Loucy (cell line): ENCODE data around the gene ALB.

Experiments used
- EZH2phosphoT487 ChIP-seq: fragments of 200-600 bp; IDR thresholded peaks from 2 replicates; pipeline ENCODE4 v1.6.1; 2018; ENCODE audit warnings: antibody characterized with exemption, mild to moderate bottlenecking, moderate library complexity, borderline replicate concordance
- TF ChIP-seq, protein P1 (sequence below): fragments of 200-600 bp; sonication (generic); conservative IDR thresholded peaks from 2 replicates; pipeline ENCODE4 v1.5.1; 2014; ENCODE audit warnings: mild to moderate bottlenecking, antibody characterized with exemption, low read length

DNA sequence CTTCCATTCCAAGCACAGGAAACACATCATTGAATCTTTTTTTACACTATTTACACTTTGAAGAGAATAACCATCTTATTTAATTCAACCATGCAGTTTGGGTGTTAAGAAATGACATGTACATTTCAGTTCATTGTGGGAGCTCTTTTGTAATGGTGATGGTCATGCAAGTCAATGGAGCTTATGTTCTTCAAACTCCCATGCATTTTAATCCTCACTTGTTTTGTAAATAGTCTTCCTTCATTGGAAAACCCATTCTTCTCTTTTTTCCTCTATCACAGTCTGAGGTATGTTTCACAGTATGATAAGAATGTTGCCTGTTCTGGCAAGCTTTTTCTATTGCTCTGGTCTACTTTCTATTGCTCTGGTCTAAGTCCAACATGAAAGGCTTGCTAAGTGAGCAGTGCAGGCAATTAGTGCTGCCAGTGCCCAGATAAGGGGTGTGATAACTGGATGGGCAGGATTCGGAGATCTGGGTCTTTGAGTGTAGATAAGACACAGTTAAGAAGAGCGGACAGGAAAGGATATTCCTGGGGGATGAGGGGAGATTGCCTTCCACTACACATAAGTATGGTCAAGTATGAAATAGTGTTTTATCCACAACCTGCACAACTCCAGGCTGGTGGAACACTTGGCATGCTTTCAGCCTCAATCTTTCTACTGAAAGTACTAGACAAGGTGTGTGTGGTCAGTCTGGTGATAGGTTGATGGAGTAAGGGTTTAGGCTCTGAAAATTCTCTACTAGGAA lies 49.0 kb downstream of the ALB start:
- TF ChIP-seq EZH2phosphoT487 = no peak
- TF ChIP-seq, protein P1, sequence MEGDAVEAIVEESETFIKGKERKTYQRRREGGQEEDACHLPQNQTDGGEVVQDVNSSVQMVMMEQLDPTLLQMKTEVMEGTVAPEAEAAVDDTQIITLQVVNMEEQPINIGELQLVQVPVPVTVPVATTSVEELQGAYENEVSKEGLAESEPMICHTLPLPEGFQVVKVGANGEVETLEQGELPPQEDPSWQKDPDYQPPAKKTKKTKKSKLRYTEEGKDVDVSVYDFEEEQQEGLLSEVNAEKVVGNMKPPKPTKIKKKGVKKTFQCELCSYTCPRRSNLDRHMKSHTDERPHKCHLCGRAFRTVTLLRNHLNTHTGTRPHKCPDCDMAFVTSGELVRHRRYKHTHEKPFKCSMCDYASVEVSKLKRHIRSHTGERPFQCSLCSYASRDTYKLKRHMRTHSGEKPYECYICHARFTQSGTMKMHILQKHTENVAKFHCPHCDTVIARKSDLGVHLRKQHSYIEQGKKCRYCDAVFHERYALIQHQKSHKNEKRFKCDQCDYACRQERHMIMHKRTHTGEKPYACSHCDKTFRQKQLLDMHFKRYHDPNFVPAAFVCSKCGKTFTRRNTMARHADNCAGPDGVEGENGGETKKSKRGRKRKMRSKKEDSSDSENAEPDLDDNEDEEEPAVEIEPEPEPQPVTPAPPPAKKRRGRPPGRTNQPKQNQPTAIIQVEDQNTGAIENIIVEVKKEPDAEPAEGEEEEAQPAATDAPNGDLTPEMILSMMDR = no peak
